Upper lobe of left lung (tissue), 4 donors: ENCODE measurements around the gene PTPRD.

ENCODE experiments used
- CTCF ChIP-seq, 6 experiments: fragments of 450-650 bp in 4 of 6; fragments of 200-600 bp in 2 of 6; sonication (generic) in 2 of 6; IDR thresholded peaks; one replicate each; pipeline ENCODE4 v1.5.1; 2016 to 2019; ENCODE audit warnings: antibody characterized with exemption in 6 of 6
- EP300 ChIP-seq, 4 donors: sonication (generic); formaldehyde crosslinking; IDR thresholded peaks; one replicate each; pipeline ENCODE4 v1.5.1; 2017; ENCODE audit warnings: antibody characterized with exemption in 4 of 4, control low read depth in 2 of 4
- POLR2AphosphoS5 ChIP-seq, 2 donors: sonication (generic); formaldehyde crosslinking; IDR thresholded peaks; one replicate each; pipeline ENCODE4 v1.5.1; 2017; ENCODE audit warnings: antibody characterized with exemption in 2 of 2

GRCh38 chr9:10341057-10341456, 271.7 kb downstream of the PTPRD start:
- TF ChIP-seq CTCF (IDR thresholded peaks at IDR 0.05): no peak
- TF ChIP-seq EP300 (IDR thresholded peaks at IDR 0.05): no peak
- no peak for TF ChIP-seq POLR2AphosphoS5 (IDR thresholded peaks at IDR 0.05)
